ENCODE results near the gene CEND1. TPM values are rescaled to one million over a fixed set of nuclear protein-coding genes. Genes with fewer than 3 reads are reported as not detected.

CEND1 gene
- total and polyA plus RNA-seq, 2 donors (not counting 1 experiment from before 2014, with no cell fraction given): 0.25 to 1.3 TPM

DNA sequence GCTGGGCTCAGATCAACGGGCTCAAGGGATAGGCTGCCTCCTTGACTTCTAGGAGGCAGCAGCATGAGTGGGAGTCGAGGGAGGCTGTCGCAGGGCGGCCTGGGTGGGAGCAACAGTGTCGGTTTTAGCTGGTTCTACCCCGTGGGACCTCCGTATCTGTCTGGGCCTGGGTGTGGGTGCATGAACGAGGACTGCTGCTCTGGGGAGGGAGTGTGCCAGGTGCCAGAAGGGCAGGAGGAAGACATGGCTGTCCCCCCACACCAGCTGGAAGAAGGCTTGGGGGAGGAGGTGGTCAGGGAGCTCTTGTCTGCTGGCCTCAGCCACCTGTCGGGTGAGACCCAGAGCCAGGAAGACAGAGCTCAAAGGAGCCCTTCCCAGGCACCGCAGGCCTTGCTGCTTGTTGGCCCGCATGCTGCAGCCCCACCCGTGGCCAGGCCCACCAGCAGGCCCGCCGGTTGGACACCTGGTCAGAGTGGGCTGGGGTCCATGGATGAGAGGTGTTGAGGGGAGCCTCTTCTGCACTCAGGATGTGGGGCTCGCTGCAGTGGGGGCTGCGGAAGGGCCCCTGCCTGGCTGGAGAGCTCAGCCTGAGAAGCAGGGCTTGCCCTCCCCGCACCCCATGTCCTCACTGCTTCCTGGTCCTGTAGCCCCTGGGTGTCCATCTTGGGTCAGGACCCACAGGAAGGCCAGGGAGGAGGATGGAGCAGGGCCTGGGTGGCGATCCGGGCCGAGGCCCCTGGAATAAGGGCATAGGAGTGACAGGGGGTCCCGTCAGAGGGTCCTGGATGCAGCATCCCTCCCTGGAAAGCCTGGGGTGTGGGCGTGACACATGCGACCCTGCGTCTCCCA is 3.4 kb downstream of the CEND1 start:
- Histone ChIP-seq H3K4me1 (ENCODE audit: control insufficient read depth, extremely low read depth, insufficient read depth, low read length) (peaks cover 4% of the 10 kb centered on the region), H3K4me2 (ENCODE audit: extremely low read depth, insufficient read depth, low read length) (no peak overlapping the region), H3K27me3 (ENCODE audit: control insufficient read depth, insufficient read depth, low read length) (no peaks in the 10 kb centered on the region), H3K79me2 (ENCODE audit: control insufficient read depth, insufficient read depth, low read length) (no peaks in the 10 kb centered on the region), H3K4me3 (replicated peaks in 1 of 4; ENCODE audit: control extremely low read depth in 1 of 4, insufficient read depth in 1 of 4, low read depth in 3 of 4, low read length in 4 of 4) (no peak overlapping the region), H3K36me3 (ENCODE audit: control insufficient read depth, insufficient read depth, low read length) (peaks cover 3% of the 10 kb centered on the region), H2AFZ (ENCODE audit: low read length) (no peak overlapping the region), H3K9ac (ENCODE audit: insufficient read depth, low read length) (no peak overlapping the region), H3K9me3 (ENCODE audit: control insufficient read depth, insufficient read depth, low read depth, low read length) (no peaks in the 10 kb centered on the region), H4K20me1 (ENCODE audit: control insufficient read depth, extremely low read depth, insufficient read depth, low read length) (no peaks in the 10 kb centered on the region), H3K27ac (ENCODE audit: insufficient read depth, low read length) (no peak overlapping the region)
- TF ChIP-seq EZH2 (IDR thresholded peaks at IDR 0.05; ENCODE audit: low read length, missing control alignments): no peak
- TF ChIP-seq CTCF (conservative IDR thresholded peaks at IDR 0.05 in 1 of 2, IDR thresholded peaks at IDR 0.05 in 1 of 2; ENCODE audit: low read depth in 1 of 2, low read length in 2 of 2): no peak
- no peak for DNase-seq (ENCODE audit: low read depth in 2 of 2)

DNA sequence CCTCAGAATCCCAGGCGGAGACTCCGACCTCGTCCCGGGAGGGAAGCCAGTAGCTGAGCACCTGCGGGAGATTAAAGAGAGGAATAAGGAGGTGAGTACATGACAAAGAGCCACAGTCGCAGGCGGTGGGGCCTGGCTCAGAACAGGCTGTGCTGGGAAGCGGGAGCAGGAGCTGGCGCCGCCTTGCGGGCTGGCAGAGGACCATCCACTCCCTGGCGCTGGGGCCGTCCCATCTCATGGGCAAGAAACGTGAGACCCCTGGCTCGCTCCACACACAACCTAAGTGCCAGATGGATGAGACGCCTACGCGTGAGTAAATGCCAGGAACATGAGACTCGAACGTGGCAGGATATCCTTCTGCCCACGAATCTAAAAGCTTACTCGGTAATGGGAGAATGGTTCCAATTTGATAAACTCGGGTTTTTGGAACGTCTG is 6.3 kb downstream of the CEND1 start:
- DNase-seq (ENCODE audit: low read depth in 2 of 2): peak; percentile 81 to 91

More for the DNA sequence above, 6.3 kb downstream of the CEND1 start:
- Histone ChIP-seq H3K27me3 (ENCODE audit: control insufficient read depth, insufficient read depth, low read length) (no peaks in the 10 kb centered on the region), H3K36me3 (ENCODE audit: control insufficient read depth, insufficient read depth, low read length) (peaks cover 8% of the 10 kb centered on the region), H4K20me1 (ENCODE audit: control insufficient read depth, extremely low read depth, insufficient read depth, low read length) (no peaks in the 10 kb centered on the region), H3K9ac (ENCODE audit: insufficient read depth, low read length) (no peak overlapping the region), H3K4me2 (ENCODE audit: extremely low read depth, insufficient read depth, low read length) (peak overlapping the region; percentile 76), H3K4me1 (ENCODE audit: control insufficient read depth, extremely low read depth, insufficient read depth, low read length) (peaks cover 4% of the 10 kb centered on the region), H3K4me3 (replicated peaks in 1 of 4; ENCODE audit: control extremely low read depth in 1 of 4, insufficient read depth in 1 of 4, low read depth in 3 of 4, low read length in 4 of 4) (peak overlapping the region in 1 of 4 experiments; percentile 27), H3K27ac (ENCODE audit: insufficient read depth, low read length) (peak overlapping the region; percentile 51), H3K9me3 (ENCODE audit: control insufficient read depth, insufficient read depth, low read depth, low read length) (no peaks in the 10 kb centered on the region), H3K79me2 (ENCODE audit: control insufficient read depth, insufficient read depth, low read length) (peaks cover 4% of the 10 kb centered on the region), H2AFZ (ENCODE audit: low read length) (no peak overlapping the region)
- TF ChIP-seq CTCF (conservative IDR thresholded peaks at IDR 0.05 in 1 of 2, IDR thresholded peaks at IDR 0.05 in 1 of 2; ENCODE audit: low read depth in 1 of 2, low read length in 2 of 2): peak; percentile 75 to 91
- TF ChIP-seq EZH2 (IDR thresholded peaks at IDR 0.05; ENCODE audit: low read length, missing control alignments): no peak
